ENCODE results near the gene FGA.

The FGA gene

DNA sequence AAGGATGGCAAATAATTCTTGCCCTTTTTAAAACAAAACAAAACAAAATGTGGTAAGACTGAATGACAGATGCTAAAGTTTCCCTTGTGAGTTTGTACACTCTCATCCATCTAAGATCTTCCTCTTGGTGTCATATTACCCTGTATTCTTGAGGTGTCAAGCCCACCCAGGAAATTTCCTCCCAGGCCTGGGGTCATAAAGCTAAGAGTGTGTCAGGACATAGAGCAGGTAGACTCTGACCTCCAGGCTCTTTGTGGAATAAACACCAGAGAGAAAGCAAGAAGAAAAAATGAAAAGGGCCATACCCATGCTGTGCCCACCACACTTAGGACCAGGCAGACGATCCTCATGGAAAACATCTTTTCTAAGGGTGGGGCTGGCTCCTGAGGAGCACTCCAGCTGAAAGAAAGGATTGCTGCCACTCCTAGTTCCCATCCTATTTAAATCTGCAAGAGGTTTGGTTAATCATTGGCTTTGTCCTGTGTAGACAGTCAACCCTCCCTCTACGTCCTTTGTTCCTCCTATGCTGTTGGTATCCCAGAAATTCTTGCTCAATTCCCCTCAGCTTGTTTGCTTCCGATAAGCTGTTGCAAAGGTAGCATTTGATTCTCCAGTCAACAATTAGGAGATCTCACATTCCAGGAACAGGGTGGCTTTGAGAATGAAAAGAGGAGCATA, at the start of gene FGA:
FGA (minus strand) TSS at position 414 of the 678 bp plus-strand sequence; CDS start at position 359, 55 bp downstream.
- Histone ChIP-seq H3K36me3 (ENCODE audit: insufficient read depth) (no peaks in the 10 kb centered on the region), H3K27me3 (ENCODE audit: insufficient read depth, low read depth) (no peaks in the 10 kb centered on the region), H4K20me1 (ENCODE audit: insufficient read depth) (no peaks in the 10 kb centered on the region), H2AFZ (ENCODE audit: low read depth) (no peak within 1 kb of the TSS), H3K4me3 (IDR thresholded peaks at IDR 0.05; ENCODE audit: insufficient read depth, low read depth, low read length) (no peak within 1 kb of the TSS), H3K9ac (no peak within 1 kb of the TSS), H3K27ac (no peak within 1 kb of the TSS), H3K4me1 (ENCODE audit: low read depth, poor library complexity, severe bottlenecking) (no peaks in the 10 kb centered on the region), H3K4me2 (no peak within 1 kb of the TSS), H3K79me2 (ENCODE audit: insufficient read depth, low read depth) (no peaks in the 10 kb centered on the region)
- TF ChIP-seq, protein P1, sequence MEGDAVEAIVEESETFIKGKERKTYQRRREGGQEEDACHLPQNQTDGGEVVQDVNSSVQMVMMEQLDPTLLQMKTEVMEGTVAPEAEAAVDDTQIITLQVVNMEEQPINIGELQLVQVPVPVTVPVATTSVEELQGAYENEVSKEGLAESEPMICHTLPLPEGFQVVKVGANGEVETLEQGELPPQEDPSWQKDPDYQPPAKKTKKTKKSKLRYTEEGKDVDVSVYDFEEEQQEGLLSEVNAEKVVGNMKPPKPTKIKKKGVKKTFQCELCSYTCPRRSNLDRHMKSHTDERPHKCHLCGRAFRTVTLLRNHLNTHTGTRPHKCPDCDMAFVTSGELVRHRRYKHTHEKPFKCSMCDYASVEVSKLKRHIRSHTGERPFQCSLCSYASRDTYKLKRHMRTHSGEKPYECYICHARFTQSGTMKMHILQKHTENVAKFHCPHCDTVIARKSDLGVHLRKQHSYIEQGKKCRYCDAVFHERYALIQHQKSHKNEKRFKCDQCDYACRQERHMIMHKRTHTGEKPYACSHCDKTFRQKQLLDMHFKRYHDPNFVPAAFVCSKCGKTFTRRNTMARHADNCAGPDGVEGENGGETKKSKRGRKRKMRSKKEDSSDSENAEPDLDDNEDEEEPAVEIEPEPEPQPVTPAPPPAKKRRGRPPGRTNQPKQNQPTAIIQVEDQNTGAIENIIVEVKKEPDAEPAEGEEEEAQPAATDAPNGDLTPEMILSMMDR (conservative IDR thresholded peaks at IDR 0.05; ENCODE audit: low read depth, low read length): no peak

DNA sequence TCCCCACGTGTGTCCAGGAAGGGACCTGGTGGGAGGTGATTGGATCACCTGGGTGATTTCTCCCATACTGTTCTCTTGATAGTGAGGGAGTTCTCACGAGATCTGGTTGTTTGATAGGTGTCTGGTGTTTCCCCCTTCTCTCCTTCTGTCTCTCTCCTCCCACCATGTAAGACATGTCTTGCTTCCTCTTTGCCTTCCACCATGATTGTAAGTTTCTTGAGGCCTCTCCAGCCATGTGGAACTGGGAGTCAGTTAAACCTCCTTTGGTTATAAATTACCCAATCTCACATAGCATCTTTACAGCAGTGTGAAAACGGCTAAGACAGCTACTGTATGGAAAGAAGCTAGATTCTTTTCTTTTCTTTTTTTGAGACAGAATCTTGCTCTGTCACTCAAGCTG, 43.5 kb upstream of the FGA start:
- H3K79me2 ChIP-seq (ENCODE audit: insufficient read depth, low read depth): no peaks in the 10 kb centered on the region
- H3K9ac ChIP-seq: no peak overlapping the region
- H3K27ac ChIP-seq: no peak overlapping the region
- no peaks in the 10 kb centered on the region for H3K4me1 ChIP-seq (ENCODE audit: low read depth, poor library complexity, severe bottlenecking)
- no peak overlapping the region for H3K4me2 ChIP-seq
- H2AFZ ChIP-seq (ENCODE audit: low read depth): no peak overlapping the region
- H3K36me3 ChIP-seq (ENCODE audit: insufficient read depth): no peaks in the 10 kb centered on the region
- H3K27me3 ChIP-seq (ENCODE audit: insufficient read depth, low read depth): no peaks in the 10 kb centered on the region
- TF ChIP-seq, protein P1 (conservative IDR thresholded peaks at IDR 0.05; ENCODE audit: low read depth, low read length): no peak
- H4K20me1 ChIP-seq (ENCODE audit: insufficient read depth): no peaks in the 10 kb centered on the region
- H3K4me3 ChIP-seq (IDR thresholded peaks at IDR 0.05; ENCODE audit: insufficient read depth, low read depth, low read length): no peak overlapping the region

DNA sequence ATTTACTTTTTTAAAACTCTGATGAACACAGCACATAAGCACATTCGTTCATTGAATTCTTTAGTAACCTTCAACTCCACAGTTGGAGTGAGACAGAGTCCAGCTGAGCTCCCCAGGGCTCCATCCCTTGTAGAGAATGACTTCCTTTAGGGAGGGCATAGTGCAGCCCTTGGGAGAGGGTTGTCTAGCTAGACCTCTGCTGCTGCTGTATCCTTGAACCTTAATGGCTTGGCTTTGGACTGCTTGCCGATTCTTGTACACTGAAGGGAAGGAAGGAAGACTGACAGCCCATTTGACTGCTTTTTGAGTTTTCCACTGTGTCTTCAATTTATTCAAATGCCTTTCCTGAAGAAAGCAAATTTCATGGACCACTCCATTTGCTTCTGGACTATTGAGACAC, 41.3 kb upstream of the FGA start:
- H3K4me3 ChIP-seq (IDR thresholded peaks at IDR 0.05; ENCODE audit: insufficient read depth, low read depth, low read length): no peak overlapping the region
- no peaks in the 10 kb centered on the region for H4K20me1 ChIP-seq (ENCODE audit: insufficient read depth)
- no peaks in the 10 kb centered on the region for H3K79me2 ChIP-seq (ENCODE audit: insufficient read depth, low read depth)
- H3K27me3 ChIP-seq (ENCODE audit: insufficient read depth, low read depth): no peaks in the 10 kb centered on the region
- H3K9ac ChIP-seq: no peak overlapping the region
- H3K4me2 ChIP-seq: no peak overlapping the region
- H3K4me1 ChIP-seq (ENCODE audit: low read depth, poor library complexity, severe bottlenecking): no peaks in the 10 kb centered on the region
- H3K27ac ChIP-seq: no peak overlapping the region
- H3K36me3 ChIP-seq (ENCODE audit: insufficient read depth): no peaks in the 10 kb centered on the region
- TF ChIP-seq, protein P1 (conservative IDR thresholded peaks at IDR 0.05; ENCODE audit: low read depth, low read length): no peak
- no peak overlapping the region for H2AFZ ChIP-seq (ENCODE audit: low read depth)

DNA sequence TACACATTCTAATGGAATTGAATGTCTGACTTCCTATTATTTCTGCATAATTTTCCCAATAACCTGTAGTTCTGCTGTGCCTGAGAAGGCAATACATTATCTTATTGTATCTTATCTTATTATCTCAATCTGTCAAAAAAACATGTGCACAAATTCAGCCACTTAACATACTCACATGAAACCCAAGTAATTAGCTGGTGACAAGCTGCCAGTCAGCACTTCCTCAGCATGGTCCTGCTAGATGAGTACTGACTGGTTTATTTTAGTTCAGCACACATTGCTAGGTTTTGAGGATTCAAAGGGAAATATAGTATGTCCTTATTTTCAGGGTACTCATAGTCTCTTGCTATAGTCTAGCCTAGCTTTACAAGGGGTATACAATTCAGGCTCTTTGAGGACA, 39.8 kb upstream of the FGA start:
- H3K4me3 ChIP-seq (IDR thresholded peaks at IDR 0.05; ENCODE audit: insufficient read depth, low read depth, low read length): no peak overlapping the region
- no peak overlapping the region for H2AFZ ChIP-seq (ENCODE audit: low read depth)
- TF ChIP-seq, protein P1 (conservative IDR thresholded peaks at IDR 0.05; ENCODE audit: low read depth, low read length): no peak
- no peaks in the 10 kb centered on the region for H3K79me2 ChIP-seq (ENCODE audit: insufficient read depth, low read depth)
- no peak overlapping the region for H3K4me2 ChIP-seq
- no peak overlapping the region for H3K9ac ChIP-seq
- no peaks in the 10 kb centered on the region for H3K4me1 ChIP-seq (ENCODE audit: low read depth, poor library complexity, severe bottlenecking)
- no peaks in the 10 kb centered on the region for H4K20me1 ChIP-seq (ENCODE audit: insufficient read depth)
- no peak overlapping the region for H3K27ac ChIP-seq
- no peaks in the 10 kb centered on the region for H3K36me3 ChIP-seq (ENCODE audit: insufficient read depth)
- no peaks in the 10 kb centered on the region for H3K27me3 ChIP-seq (ENCODE audit: insufficient read depth, low read depth)

All from KMS-11 (cell line).